ENCODE results near the gene FDXR. TPM values are rescaled to one million over a fixed set of nuclear protein-coding genes. Genes with fewer than 3 reads are reported as not detected.

Gene FDXR
- total and polyA plus RNA-seq, 9 of the 15 experiments (the other 6 are each of a cell fraction or from before 2014, with no cell fraction given): 0.89 to 70.7 (median 30.9) TPM

GRCh38 chr17:74873037-74873873, 461 bp upstream of the FDXR start (continued):
- TF ChIP-seq SP1 (CRISPR knock-in tag; IDR thresholded peaks at IDR 0.05) (peak; percentile 99), RBFOX2 (IDR thresholded peaks at IDR 0.05; ENCODE audit: low read depth, low read length) (peak; percentile 95), LARP7 (IDR thresholded peaks at IDR 0.05) (no peak), ZNF780A (CRISPR knock-in tag; IDR thresholded peaks at IDR 0.05) (no peak), USF2 (CRISPR knock-in tag; IDR thresholded peaks at IDR 0.05) (peak; percentile 98), MCM7 (IDR thresholded peaks at IDR 0.05) (no peak), U2AF2 (optimal IDR thresholded peaks at IDR 0.05; ENCODE audit: low read depth, low read length) (no peak), MECOM (CRISPR knock-in tag; IDR thresholded peaks at IDR 0.05) (peak; percentile 56; the same call in 1 of the 2 replicates), STAT5A (IDR thresholded peaks at IDR 0.05; ENCODE audit: borderline replicate concordance, low read length) (no peak), FOXK2 (conservative IDR thresholded peaks at IDR 0.05 in 1 of 2, IDR thresholded peaks at IDR 0.05 in 1 of 2; ENCODE audit: low read depth in 2 of 2) (peak; percentile 92 to 94), ARID3A (IDR thresholded peaks at IDR 0.05; ENCODE audit: borderline replicate concordance, low read depth, low read length) (no peak), ZNF277 (CRISPR knock-in tag; IDR thresholded peaks at IDR 0.05; ENCODE audit: borderline replicate concordance) (no peak), NCOA1 (IDR thresholded peaks at IDR 0.05; ENCODE audit: low read depth) (peak; percentile 29; the same call in 1 of the 2 replicates), ZC3H4 (CRISPR knock-in tag; IDR thresholded peaks at IDR 0.05; ENCODE audit: borderline replicate concordance) (no peak), SMARCA5 (IDR thresholded peaks at IDR 0.05) (no peak)
- TF ChIP-seq, protein P1, sequence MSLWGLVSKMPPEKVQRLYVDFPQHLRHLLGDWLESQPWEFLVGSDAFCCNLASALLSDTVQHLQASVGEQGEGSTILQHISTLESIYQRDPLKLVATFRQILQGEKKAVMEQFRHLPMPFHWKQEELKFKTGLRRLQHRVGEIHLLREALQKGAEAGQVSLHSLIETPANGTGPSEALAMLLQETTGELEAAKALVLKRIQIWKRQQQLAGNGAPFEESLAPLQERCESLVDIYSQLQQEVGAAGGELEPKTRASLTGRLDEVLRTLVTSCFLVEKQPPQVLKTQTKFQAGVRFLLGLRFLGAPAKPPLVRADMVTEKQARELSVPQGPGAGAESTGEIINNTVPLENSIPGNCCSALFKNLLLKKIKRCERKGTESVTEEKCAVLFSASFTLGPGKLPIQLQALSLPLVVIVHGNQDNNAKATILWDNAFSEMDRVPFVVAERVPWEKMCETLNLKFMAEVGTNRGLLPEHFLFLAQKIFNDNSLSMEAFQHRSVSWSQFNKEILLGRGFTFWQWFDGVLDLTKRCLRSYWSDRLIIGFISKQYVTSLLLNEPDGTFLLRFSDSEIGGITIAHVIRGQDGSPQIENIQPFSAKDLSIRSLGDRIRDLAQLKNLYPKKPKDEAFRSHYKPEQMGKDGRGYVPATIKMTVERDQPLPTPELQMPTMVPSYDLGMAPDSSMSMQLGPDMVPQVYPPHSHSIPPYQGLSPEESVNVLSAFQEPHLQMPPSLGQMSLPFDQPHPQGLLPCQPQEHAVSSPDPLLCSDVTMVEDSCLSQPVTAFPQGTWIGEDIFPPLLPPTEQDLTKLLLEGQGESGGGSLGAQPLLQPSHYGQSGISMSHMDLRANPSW (CRISPR knock-in tag; IDR thresholded peaks at IDR 0.05): no peak
- TF ChIP-seq, protein P2, sequence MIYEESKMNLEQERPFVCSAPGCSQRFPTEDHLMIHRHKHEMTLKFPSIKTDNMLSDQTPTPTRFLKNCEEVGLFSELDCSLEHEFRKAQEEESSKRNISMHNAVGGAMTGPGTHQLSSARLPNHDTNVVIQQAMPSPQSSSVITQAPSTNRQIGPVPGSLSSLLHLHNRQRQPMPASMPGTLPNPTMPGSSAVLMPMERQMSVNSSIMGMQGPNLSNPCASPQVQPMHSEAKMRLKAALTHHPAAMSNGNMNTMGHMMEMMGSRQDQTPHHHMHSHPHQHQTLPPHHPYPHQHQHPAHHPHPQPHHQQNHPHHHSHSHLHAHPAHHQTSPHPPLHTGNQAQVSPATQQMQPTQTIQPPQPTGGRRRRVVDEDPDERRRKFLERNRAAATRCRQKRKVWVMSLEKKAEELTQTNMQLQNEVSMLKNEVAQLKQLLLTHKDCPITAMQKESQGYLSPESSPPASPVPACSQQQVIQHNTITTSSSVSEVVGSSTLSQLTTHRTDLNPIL (CRISPR knock-in tag; IDR thresholded peaks at IDR 0.05): no peak
